HG03139 (cell line): Measurements from ENCODE around the gene LRBA.
"Not testable (repeated sequence)": the region's sequence is repeated elsewhere in the genome, so short reads cannot be mapped to it uniquely, and the experiment has no call there.

Experiments used
- ATAC-seq: cut with Tn5 transposase; IDR thresholded peaks from one replicate; pipeline ENCODE4 v1.9.1; 2021; ENCODE audit not compliant: unreplicated experiment

LRBA gene

DNA sequence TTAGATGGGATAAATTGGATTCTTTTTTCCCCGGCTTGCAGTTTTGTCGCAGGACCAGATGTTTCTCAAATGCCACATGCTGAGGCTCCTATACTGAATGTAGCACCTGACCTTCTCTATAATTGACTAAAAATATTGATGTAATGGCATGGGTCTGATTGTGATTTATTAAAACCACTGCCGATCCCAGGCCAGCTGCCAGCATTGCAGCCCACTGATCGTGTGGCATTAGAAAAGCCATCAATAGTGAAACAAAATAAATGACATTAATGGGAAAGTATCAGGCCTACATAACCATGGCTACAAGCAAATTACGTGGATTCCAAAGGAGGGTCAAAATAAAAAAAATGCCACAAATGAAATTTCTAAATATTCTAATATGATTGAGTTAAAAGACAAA is 334.4 kb downstream of the LRBA start:
- ATAC-seq = no peak

DNA sequence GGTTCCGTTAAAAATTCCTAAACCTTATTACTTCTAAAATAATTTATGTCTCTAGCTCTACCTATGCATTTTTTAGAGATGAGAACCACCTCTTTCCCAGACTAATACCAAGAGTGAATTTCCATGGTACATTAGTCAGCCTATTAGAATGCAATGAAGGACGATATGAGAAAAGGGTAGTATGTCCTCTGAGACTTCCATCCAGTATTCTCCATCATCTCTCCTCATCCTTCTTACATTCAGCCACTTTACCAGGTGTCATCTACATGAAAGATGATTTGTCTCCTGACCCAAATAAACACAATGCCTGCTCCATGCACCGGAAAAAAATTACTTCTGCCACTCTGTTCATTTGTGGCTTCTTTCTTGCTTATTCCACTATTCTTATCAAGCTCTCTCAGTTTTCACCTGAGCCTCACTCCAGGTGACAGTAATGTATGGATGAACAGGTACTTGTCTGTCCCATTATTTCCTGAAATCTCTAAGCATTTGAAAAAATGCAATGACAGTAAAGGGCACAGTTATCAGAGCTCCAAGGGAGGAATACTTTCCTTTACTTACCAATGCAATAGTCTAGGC is 335.2 kb downstream of the LRBA start:
- ATAC-seq = no peak

- no peak for ATAC-seq
These were observed 335.9 kb downstream of the LRBA start for GRCh38 chr4:150679018-150679764.

GRCh38 chr4:150673793-150674192 is 341.3 kb downstream of the LRBA start:
- ATAC-seq = no peak

DNA sequence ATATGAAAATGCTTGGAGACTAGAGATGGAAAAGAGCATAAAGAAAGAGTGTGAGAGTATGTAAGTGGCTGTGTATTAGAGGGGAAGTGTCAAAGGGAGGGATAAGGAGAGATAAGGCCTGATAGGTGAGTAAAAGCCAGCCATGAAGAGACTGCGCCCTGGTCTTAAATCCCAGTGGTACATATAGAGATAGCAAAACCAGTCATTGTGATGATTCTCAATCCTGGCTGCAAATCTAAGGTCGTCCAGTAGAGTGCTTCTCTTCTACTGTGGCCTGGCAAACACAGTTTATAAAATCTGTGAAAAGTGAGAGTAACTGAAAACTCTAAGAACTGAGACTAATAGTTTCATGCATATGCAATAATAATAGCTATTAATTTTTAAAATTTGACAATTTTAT is 346.3 kb downstream of the LRBA start:
- no peak for ATAC-seq

GRCh38 chr4:150664935-150665334 is 350.1 kb downstream of the LRBA start:
- ATAC-seq = no peak

GRCh38 chr4:150662686-150663085 is 352.4 kb downstream of the LRBA start:
- ATAC-seq = no peak

DNA sequence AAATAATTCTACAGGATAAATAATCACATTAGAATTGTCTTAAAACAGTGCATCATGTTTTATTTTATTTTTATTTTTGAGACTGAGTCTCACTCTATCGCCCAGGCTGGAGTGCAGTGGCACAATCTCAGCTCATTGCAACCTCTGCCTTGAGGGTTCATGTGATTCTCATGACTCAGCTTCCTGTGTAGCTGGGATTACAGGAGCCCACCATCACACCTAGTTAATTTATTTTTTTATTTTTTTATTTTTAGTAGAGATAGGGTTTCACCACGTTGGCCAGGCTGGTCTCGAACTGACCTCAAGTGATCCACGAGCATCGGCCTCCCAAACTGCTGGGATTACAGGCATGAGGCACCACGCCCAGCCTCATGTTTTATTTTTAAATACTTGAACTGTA is 353.5 kb downstream of the LRBA start:
- ATAC-seq = not testable (repeated sequence)

GRCh38 chr4:150658258-150658657 is 356.8 kb downstream of the LRBA start:
- ATAC-seq = not testable (repeated sequence)

DNA sequence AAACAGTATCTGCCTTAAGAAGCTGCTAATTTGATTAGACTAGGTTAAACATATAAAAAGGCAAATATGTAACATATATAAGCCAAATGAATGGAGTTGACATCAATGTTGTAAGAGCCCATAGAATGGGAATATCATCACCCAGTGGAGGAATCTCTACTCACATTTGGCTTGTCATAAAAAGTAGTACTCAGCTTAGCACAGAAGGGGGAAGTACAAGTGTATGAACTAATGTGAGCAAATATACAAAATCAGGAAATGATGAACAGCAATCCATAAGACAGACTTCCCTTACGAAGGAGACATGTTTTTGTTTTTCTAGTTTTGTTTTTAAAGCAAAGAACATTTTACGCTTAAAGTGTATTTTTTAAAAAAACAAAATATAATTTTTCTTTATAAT is 358.2 kb downstream of the LRBA start:
- ATAC-seq = no peak

- no peak for ATAC-seq
These were observed 364.3 kb downstream of the LRBA start for GRCh38 chr4:150650751-150651150.

DNA sequence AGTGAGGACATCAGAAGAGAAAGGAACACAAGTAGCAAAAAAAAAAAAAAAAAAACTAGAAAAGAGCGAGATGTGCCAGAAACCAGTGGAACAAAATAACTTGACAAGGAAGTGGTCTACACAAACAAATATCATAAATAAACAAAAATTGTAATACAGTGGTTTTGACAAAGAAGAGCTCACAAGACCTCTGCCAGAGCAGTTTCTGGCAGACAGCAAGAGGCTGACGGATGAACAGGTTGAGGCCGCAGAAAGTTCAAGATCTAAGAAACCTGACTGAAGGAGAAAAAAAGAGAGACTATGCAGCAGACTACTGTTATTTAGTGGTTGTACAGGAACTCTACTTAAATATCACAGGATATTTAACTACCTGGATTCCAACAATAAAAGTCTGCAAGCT is 367.0 kb downstream of the LRBA start:
- ATAC-seq = no peak

GRCh38 chr4:150647008-150647407 is 368.1 kb downstream of the LRBA start:
- no peak for ATAC-seq

DNA sequence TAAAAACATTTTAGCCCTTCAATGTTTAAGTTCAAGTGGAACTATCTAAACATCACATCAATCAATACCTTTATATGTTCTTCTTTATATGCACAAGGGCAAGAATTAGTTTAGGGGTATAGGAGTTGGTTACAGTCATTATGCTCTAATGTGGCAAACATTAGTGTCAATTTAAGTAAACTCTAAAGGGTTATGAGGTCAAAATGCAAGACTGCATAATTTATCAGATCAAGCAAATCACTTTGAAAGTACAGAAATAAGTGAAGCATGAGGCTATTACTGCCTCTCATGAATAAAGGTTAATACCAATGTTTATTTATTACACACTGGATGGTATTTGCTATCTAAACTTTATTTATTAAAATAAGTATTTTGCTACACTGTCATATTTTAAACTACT is 373.5 kb downstream of the LRBA start:
- no peak for ATAC-seq

GRCh38 chr4:150632639-150633038 is 382.4 kb downstream of the LRBA start:
- no peak for ATAC-seq

GRCh38 chr4:150628073-150628472 is 387.0 kb downstream of the LRBA start:
- no peak for ATAC-seq

- ATAC-seq = no peak
These were observed 390.1 kb downstream of the LRBA start for GRCh38 chr4:150625033-150625432.

GRCh38 chr4:150624055-150624454 is 391.0 kb downstream of the LRBA start:
- ATAC-seq = no peak

GRCh38 chr4:150619042-150619441 is 396.0 kb downstream of the LRBA start:
- ATAC-seq = no peak

DNA sequence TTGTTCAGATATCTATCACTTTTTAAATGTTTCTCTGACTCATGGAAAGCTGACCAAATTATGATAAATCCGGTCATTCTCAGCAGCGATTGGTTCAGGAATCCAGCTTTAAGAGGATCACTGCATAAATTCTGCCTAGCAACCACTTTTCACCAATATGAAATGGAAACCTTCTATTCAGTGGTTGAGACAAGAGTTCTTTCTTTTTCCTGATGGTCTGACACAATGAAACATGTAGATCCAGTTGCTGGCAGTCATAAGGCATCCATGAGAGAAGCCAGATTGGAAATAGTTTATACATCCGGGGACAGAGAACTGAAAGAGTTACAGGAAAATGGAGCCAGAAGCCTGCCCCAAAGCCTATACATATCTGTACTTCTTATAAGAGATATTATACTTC is 406.0 kb downstream of the LRBA start:
- ATAC-seq = no peak

GRCh38 chr4:150600812-150601445 is 414.2 kb downstream of the LRBA start:
- no peak for ATAC-seq

DNA sequence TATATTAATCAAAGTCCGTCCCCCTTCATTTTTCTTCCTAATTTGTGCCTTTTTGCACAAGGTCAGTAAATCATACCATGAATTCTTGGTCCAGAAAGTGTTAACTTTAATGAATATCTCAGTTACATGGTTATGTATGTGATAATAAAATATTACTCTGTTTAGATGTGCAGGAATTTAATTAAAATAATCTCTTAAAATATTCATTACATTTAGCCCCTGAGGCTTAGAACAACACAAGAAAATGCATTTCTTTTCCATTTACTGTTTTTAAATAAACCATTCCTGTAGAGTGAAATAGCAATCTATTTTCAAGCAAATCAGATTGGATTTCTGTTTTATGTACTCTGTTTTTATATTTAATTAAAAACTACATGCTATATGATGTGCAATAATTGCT is 415.5 kb downstream of the LRBA start:
- ATAC-seq = no peak
